K562 (cell line): Measurements from ENCODE around the gene MRPL11. TPM values are rescaled to one million over a fixed set of nuclear protein-coding genes. Genes with fewer than 3 reads are reported as not detected.

Source experiments
- BRD4 ChIP-seq: fragments of 200-600 bp; sonication (generic); IDR thresholded peaks from 2 replicates; pipeline ENCODE4 v1.6.1; 2017; ENCODE audit warnings: inconsistent platforms
- CBX3 ChIP-seq, 2 experiments: IDR thresholded peaks; 1 replicate in 1 of 2; 2 replicates in 1 of 2; pipeline ENCODE4 v1.6.1; 2012; ENCODE audit warnings: inconsistent platforms in 2 of 2, low read length in 2 of 2, borderline replicate concordance in 1 of 2, control low read depth in 1 of 2
- CREBBP ChIP-seq: IDR thresholded peaks from one replicate; pipeline ENCODE4 v1.6.1; 2012; ENCODE audit warnings: low read depth, mild to moderate bottlenecking, control low read depth, inconsistent platforms, low read length
- CTBP1 ChIP-seq: fragments of 450-650 bp; IDR thresholded peaks from 2 replicates; pipeline ENCODE4 v1.6.1; 2016; ENCODE audit warnings: borderline replicate concordance
- DMBX1 ChIP-seq: fragments of 250-450 bp; sonication (Bioruptor Pico); IDR thresholded peaks from 2 replicates; pipeline ENCODE4 v1.8.0; 2022; ENCODE audit warnings: inconsistent platforms, mild to moderate bottlenecking, moderate library complexity, borderline replicate concordance
- E2F1 ChIP-seq: sonication (generic); formaldehyde crosslinking; IDR thresholded peaks from 2 replicates; pipeline ENCODE4 v1.8.1; 2023; ENCODE audit warnings: mild to moderate bottlenecking, missing genetic modification reagents, moderate library complexity
- FOXP1 ChIP-seq: sonication (generic); formaldehyde crosslinking; IDR thresholded peaks from 2 replicates; pipeline ENCODE4 v1.8.0; 2022; ENCODE audit warnings: mild to moderate bottlenecking, missing genetic modification reagents
- KDM4B ChIP-seq, 2 experiments: fragments of 450-650 bp in 1 of 2; sonication (generic) in 1 of 2; IDR thresholded peaks; 2 replicates each; pipeline ENCODE4 v1.6.1; 2016 to 2017; ENCODE audit warnings: borderline replicate concordance in 2 of 2, antibody characterized with exemption in 1 of 2, low read depth in 1 of 2, mild to moderate bottlenecking in 1 of 2
- KDM5B ChIP-seq: fragments of 200-600 bp; sonication (generic); IDR thresholded peaks from 2 replicates; pipeline ENCODE4 v1.6.1; 2012; ENCODE audit warnings: low read depth, mild to moderate bottlenecking, moderate library complexity, low read length, control low read depth, inconsistent platforms; ENCODE audit not compliant: insufficient replicate concordance
- MBD2 ChIP-seq: sonication (generic); IDR thresholded peaks from 2 replicates; pipeline ENCODE4 v1.6.1; 2016; ENCODE audit warnings: low read depth, borderline replicate concordance
- MCM2 ChIP-seq: fragments of 450-650 bp; IDR thresholded peaks from 2 replicates; pipeline ENCODE4 v1.6.1; 2017; ENCODE audit warnings: low read depth, mild to moderate bottlenecking
- MEF2A ChIP-seq: IDR thresholded peaks from 2 replicates; pipeline ENCODE4 v1.6.1; 2011; ENCODE audit warnings: low read depth, mild to moderate bottlenecking, low read length, moderate library complexity; ENCODE audit not compliant: control insufficient read depth
- PYGO2 ChIP-seq: fragments of 450-650 bp; IDR thresholded peaks from 2 replicates; pipeline ENCODE4 v1.6.1; 2016; ENCODE audit warnings: mild to moderate bottlenecking, missing genetic modification characterization, moderate library complexity, missing compliant biosample characterization
- RBM39 ChIP-seq: fragments of 200-400 bp; formaldehyde crosslinking; optimal IDR thresholded peaks from 2 replicates; pipeline ENCODE3; 2018; ENCODE audit warnings: low read depth, low read length
- STAT5A ChIP-seq: IDR thresholded peaks from 2 replicates; pipeline ENCODE4 v1.6.1; 2012; ENCODE audit warnings: low read length, inconsistent platforms, borderline replicate concordance
- TCF3 ChIP-seq: sonication (generic); formaldehyde crosslinking; IDR thresholded peaks from 2 replicates; pipeline ENCODE4 v1.4.0; 2020; ENCODE audit warnings: mild to moderate bottlenecking, missing genetic modification reagents
- TEAD1 ChIP-seq, 2 experiments: fragments of 450-650 bp in 1 of 2; sonication (generic) in 1 of 2; formaldehyde crosslinking; IDR thresholded peaks; 2 replicates each; pipeline versions ENCODE4 v1.4.0 to v1.8.0; 2020 to 2022; ENCODE audit warnings: mild to moderate bottlenecking in 2 of 2, missing genetic modification reagents in 1 of 2
- TEAD2 ChIP-seq: fragments of 450-650 bp; IDR thresholded peaks from 2 replicates; pipeline ENCODE4 v1.6.1; 2016; ENCODE audit warnings: missing genetic modification characterization, control low read depth, missing compliant biosample characterization
- XRCC3 ChIP-seq: fragments of 450-650 bp; IDR thresholded peaks from 2 replicates; pipeline ENCODE4 v1.6.1; 2017; ENCODE audit warnings: mild to moderate bottlenecking, moderate library complexity
- XRCC5 ChIP-seq: fragments of 200-400 bp; formaldehyde crosslinking; IDR thresholded peaks from 2 replicates; pipeline ENCODE4 v1.6.1; 2017; ENCODE audit warnings: low read depth, mild to moderate bottlenecking, low read length
- ZBTB8A ChIP-seq: fragments of 450-650 bp; IDR thresholded peaks from 2 replicates; pipeline ENCODE4 v1.6.1; 2018; ENCODE audit warnings: mild to moderate bottlenecking, moderate library complexity; ENCODE audit not compliant: partially characterized antibody
- ZC3H8 ChIP-seq: fragments of 450-650 bp; IDR thresholded peaks from 2 replicates; pipeline ENCODE4 v1.6.1; 2017
- ZNF124 ChIP-seq: sonication (generic); formaldehyde crosslinking; IDR thresholded peaks from 2 replicates; pipeline ENCODE4 v1.8.1; 2022; ENCODE audit warnings: missing genetic modification reagents
- ZNF217 ChIP-seq: sonication (generic); formaldehyde crosslinking; IDR thresholded peaks from 2 replicates; pipeline ENCODE4 v1.8.0; 2022; ENCODE audit warnings: mild to moderate bottlenecking, missing genetic modification reagents
- ZNF280B ChIP-seq: fragments of 250-450 bp; sonication (Bioruptor Pico); IDR thresholded peaks from 2 replicates; pipeline ENCODE4 v1.5.1; 2021; ENCODE audit warnings: mild to moderate bottlenecking
- ZNF384 ChIP-seq: IDR thresholded peaks from 2 replicates; pipeline ENCODE4 v1.6.1; 2012; ENCODE audit warnings: low read depth, low read length, improper control_type of control experiment
- ZNF444 ChIP-seq: fragments of 250-450 bp; sonication (Bioruptor Pico); IDR thresholded peaks from 2 replicates; pipeline ENCODE4 v1.4.0; 2020; ENCODE audit warnings: mild to moderate bottlenecking, moderate library complexity
- ZNF57 ChIP-seq: fragments of 450-650 bp; formaldehyde crosslinking; IDR thresholded peaks from 2 replicates; pipeline ENCODE4 v1.4.0; 2020; ENCODE audit warnings: mild to moderate bottlenecking, moderate library complexity
- ZNF76 ChIP-seq: fragments of 250-450 bp; sonication (Bioruptor Pico); IDR thresholded peaks from 2 replicates; pipeline ENCODE4 v1.4.0; 2020; ENCODE audit warnings: mild to moderate bottlenecking, moderate library complexity, borderline replicate concordance
- polyA plus RNA-seq, 8 experiments: library from polyadenylated mRNA; depleted of rRNA in 4 of 8; stranded (reverse) in 5 of 8; unstranded in 3 of 8; fragments of >200 nt; fragmentation: Nextera tagmentation in 2 of 8; fragmentation: Illumina TruSeq in 1 of 8; extraction: Ambion mirVana in 2 of 8; extraction: Trizol in 1 of 8; gene quantifications; 2 replicates each; pipeline versions ENCODE4 v1.2.1 to v1.2.3, GENCODE V29; 2011 to 2014; ENCODE audit warnings: inconsistent platforms in 1 of 8, missing spikeins in 1 of 8
- total RNA-seq, 7 experiments: library from RNA; depleted of rRNA in 6 of 7; stranded (reverse); fragments of >200 nt in 6 of 7; fragmentation: Illumina TruSeq in 2 of 7; extraction: Trizol in 2 of 7; gene quantifications; 2 replicates each; pipeline versions ENCODE4 v1.2.1 to v1.2.3, GENCODE V29; 2011 to 2021; ENCODE audit warnings: low replicate concordance in 1 of 7

MRPL11 gene
- total and polyA plus RNA-seq, 9 of the 15 experiments (the other 6 are each of a cell fraction or from before 2014, with no cell fraction given): 33.0 to 173 (median 91.9) TPM

- TF ChIP-seq MEF2A: peak; percentile 64
- no peak for TF ChIP-seq CREBBP
- peak; percentile 100 for TF ChIP-seq FOXP1 (CRISPR knock-in tag)
- peak; percentile 99 for TF ChIP-seq XRCC5
- TF ChIP-seq BRD4: no peak
- TF ChIP-seq CBX3 (IDR thresholded peaks at IDR 0.05; ENCODE audit: borderline replicate concordance in 1 of 2, low read length in 2 of 2): peak; percentile 97 to 99
- peak; percentile 68; the same call in 1 of the 2 replicates for TF ChIP-seq STAT5A
- peak; percentile 98 for TF ChIP-seq RBM39
- TF ChIP-seq ZNF76 (CRISPR knock-in tag): peak; percentile 96
- peak; percentile 98 to 100 for TF ChIP-seq TEAD1 (CRISPR knock-in tag; IDR thresholded peaks at IDR 0.05)
- no peak for TF ChIP-seq XRCC3
- no peak for TF ChIP-seq ZC3H8
- peak; percentile 93 for TF ChIP-seq ZNF444 (CRISPR knock-in tag)
- peak; percentile 100 for TF ChIP-seq E2F1 (CRISPR knock-in tag)
- TF ChIP-seq CTBP1: no peak
- no peak for TF ChIP-seq ZBTB8A
- TF ChIP-seq DMBX1 (CRISPR knock-in tag): peak; percentile 100
- TF ChIP-seq MCM2: no peak
- TF ChIP-seq ZNF217 (CRISPR knock-in tag): peak; percentile 100
- TF ChIP-seq KDM5B: no peak
- 0 out of 2 replicates have a peak, but pooled peaks have one; percentile 27 for TF ChIP-seq ZNF280B (CRISPR knock-in tag)
- TF ChIP-seq PYGO2 (tag): peak; percentile 95
- 0 out of 2 replicates have a peak, but pooled peaks have one; percentile 16 for TF ChIP-seq MBD2
- peak; percentile 94 to 100; a peak in 3 of 4 replicates for TF ChIP-seq KDM4B (IDR thresholded peaks at IDR 0.05; ENCODE audit: borderline replicate concordance in 2 of 2, low read depth in 1 of 2)
- TF ChIP-seq ZNF57: 0 out of 2 replicates have a peak, but pooled peaks have one; percentile 81
- peak; percentile 35; the same call in 1 of the 2 replicates for TF ChIP-seq ZNF384
- TF ChIP-seq TCF3 (CRISPR knock-in tag): peak; percentile 92
- TF ChIP-seq TEAD2 (tag): peak; percentile 93
- TF ChIP-seq ZNF124 (CRISPR knock-in tag): peak; percentile 100
Observed at GRCh38 chr11:66421492-66422205, 17.0 kb downstream of the MRPL11 start (continued).
